Measurements from ENCODE around the gene OR2T11.
A peak's percentile ranks its signal among the peaks of the same experiment; 100 is the strongest.
"Not testable (repeated sequence)": the region's sequence is repeated elsewhere in the genome, so short reads cannot be mapped to it uniquely, and the experiment has no call there.

The OR2T11 gene

GRCh38 chr1:248634991-248635390 lies at the start of gene OR2T11:
Gene OR2T11 (minus strand): TSS chr1:248635091. CDS start chr1:248627128, 7,963 bp downstream.
- DNase-seq (ENCODE audit: low spot score) = not testable (repeated sequence)

GRCh38 chr1:248681651-248682050 lies 46.8 kb upstream of the OR2T11 start:
- no peak for DNase-seq (ENCODE audit: low spot score)

GRCh38 chr1:248670003-248670402 lies 35.1 kb upstream of the OR2T11 start:
- DNase-seq (ENCODE audit: low spot score) = no peak

- not testable (repeated sequence) for DNase-seq (ENCODE audit: low spot score)
Measured at GRCh38 chr1:248663453-248664328, 28.8 kb upstream of the OR2T11 start.

GRCh38 chr1:248656797-248657196 lies 21.9 kb upstream of the OR2T11 start:
- DNase-seq (ENCODE audit: low spot score) = not testable (repeated sequence)

- DNase-seq (ENCODE audit: low spot score) = not testable (repeated sequence)
Measured at GRCh38 chr1:248655354-248655753, 20.5 kb upstream of the OR2T11 start, which contains the start of gene OR2T27. Gene OR2T27 (minus strand): TSS chr1:248655528. CDS start chr1:248650884, 4,644 bp downstream.

GRCh38 chr1:248648770-248649536 lies 14.1 kb upstream of the OR2T11 start:
- DNase-seq (ENCODE audit: low spot score) = not testable (repeated sequence)

GRCh38 chr1:248645178-248645577 lies 10.3 kb upstream of the OR2T11 start, which contains the start of gene OR2T35:
Gene OR2T35 (minus strand): TSS chr1:248645278. CDS start chr1:248639258, 6,020 bp downstream.
- not testable (repeated sequence) for DNase-seq (ENCODE audit: low spot score)

- not testable (repeated sequence) for DNase-seq (ENCODE audit: low spot score)
Measured at GRCh38 chr1:248642971-248643651, 8.2 kb upstream of the OR2T11 start.

GRCh38 chr1:248641583-248641982 lies 6.7 kb upstream of the OR2T11 start:
- DNase-seq (ENCODE audit: low spot score) = not testable (repeated sequence)

GRCh38 chr1:248640906-248641305 lies 6.0 kb upstream of the OR2T11 start:
- not testable (repeated sequence) for DNase-seq (ENCODE audit: low spot score)

- not testable (repeated sequence) for DNase-seq (ENCODE audit: low spot score)
Measured at GRCh38 chr1:248639652-248640051, 4.8 kb upstream of the OR2T11 start.

- DNase-seq (ENCODE audit: low spot score) = not testable (repeated sequence)
Measured at GRCh38 chr1:248636612-248637011, 1.7 kb upstream of the OR2T11 start.

- DNase-seq (ENCODE audit: low spot score) = no peak
Measured at GRCh38 chr1:248631354-248632008, 3.4 kb downstream of the OR2T11 start.

GRCh38 chr1:248630551-248630950 lies 4.3 kb downstream of the OR2T11 start:
- DNase-seq (ENCODE audit: low spot score) = no peak

- DNase-seq (ENCODE audit: low spot score) = no peak
Measured at GRCh38 chr1:248627971-248628844, 6.7 kb downstream of the OR2T11 start.

- no peak for DNase-seq (ENCODE audit: low spot score)
Measured at GRCh38 chr1:248625971-248626370, 8.9 kb downstream of the OR2T11 start.

- no peak for DNase-seq (ENCODE audit: low spot score)
Measured at GRCh38 chr1:248625166-248625565, 9.7 kb downstream of the OR2T11 start.

GRCh38 chr1:248622570-248623001 lies 12.3 kb downstream of the OR2T11 start:
- peak; percentile 13 for DNase-seq (ENCODE audit: low spot score)

- DNase-seq (ENCODE audit: low spot score) = no peak
Measured at GRCh38 chr1:248621770-248622169, 13.1 kb downstream of the OR2T11 start.

Measured in globus pallidus (tissue), 1 donor.